ENCODE data around the gene NISCH. TPM values are rescaled to one million over a fixed set of nuclear protein-coding genes. Genes with fewer than 3 reads are reported as not detected.

Gene NISCH
- total RNA-seq, 3 donors from 2014 or later, result 67.7 to 119 (median 108) TPM

DNA sequence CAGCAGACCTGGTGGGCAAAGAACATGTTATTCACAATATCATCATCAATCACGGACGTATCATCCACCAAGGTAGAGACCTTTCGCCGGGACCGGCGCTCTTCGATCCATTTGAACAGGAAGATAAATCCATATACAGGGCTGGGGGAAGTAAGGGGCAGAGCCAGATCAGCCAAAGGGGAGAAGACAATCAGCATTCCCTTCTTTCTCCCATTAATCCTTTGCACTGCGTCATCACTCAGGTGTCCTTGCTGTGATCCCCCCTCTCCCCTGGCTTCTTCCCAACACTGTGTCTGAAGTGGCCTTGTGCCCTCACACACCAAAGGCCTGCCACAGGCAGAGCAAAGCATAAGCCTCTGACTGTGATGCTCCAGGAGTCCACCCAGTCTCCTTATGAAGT, 46.9 kb upstream of the NISCH start:
- DNase-seq (ENCODE audit: low spot score in 2 of 2), result no peak
- Histone ChIP-seq H3K27me3 (no peaks in the 10 kb centered on the region), H3K4me1 (peaks cover 0 to 22% of the 10 kb centered on the region in 2 donors), H3K27ac (peak overlapping the region in 1 of 2 donors; percentile 7), H3K9me3 (no peaks in the 10 kb centered on the region), H3K36me3 (no peaks in the 10 kb centered on the region), H3K4me3 (peak overlapping the region in 2 of 3 donors; percentile 84 to 99)
- intact Hi-C loops (cut with DNase I; ENCODE audit: low total_unique reads), result no loop called here
- no peak for TF ChIP-seq POLR2A (IDR thresholded peaks at IDR 0.05)
- no peak for TF ChIP-seq POLR2AphosphoS5 (IDR thresholded peaks at IDR 0.05)
- TF ChIP-seq, protein P1, sequence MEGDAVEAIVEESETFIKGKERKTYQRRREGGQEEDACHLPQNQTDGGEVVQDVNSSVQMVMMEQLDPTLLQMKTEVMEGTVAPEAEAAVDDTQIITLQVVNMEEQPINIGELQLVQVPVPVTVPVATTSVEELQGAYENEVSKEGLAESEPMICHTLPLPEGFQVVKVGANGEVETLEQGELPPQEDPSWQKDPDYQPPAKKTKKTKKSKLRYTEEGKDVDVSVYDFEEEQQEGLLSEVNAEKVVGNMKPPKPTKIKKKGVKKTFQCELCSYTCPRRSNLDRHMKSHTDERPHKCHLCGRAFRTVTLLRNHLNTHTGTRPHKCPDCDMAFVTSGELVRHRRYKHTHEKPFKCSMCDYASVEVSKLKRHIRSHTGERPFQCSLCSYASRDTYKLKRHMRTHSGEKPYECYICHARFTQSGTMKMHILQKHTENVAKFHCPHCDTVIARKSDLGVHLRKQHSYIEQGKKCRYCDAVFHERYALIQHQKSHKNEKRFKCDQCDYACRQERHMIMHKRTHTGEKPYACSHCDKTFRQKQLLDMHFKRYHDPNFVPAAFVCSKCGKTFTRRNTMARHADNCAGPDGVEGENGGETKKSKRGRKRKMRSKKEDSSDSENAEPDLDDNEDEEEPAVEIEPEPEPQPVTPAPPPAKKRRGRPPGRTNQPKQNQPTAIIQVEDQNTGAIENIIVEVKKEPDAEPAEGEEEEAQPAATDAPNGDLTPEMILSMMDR (IDR thresholded peaks at IDR 0.05), result no peak

DNA sequence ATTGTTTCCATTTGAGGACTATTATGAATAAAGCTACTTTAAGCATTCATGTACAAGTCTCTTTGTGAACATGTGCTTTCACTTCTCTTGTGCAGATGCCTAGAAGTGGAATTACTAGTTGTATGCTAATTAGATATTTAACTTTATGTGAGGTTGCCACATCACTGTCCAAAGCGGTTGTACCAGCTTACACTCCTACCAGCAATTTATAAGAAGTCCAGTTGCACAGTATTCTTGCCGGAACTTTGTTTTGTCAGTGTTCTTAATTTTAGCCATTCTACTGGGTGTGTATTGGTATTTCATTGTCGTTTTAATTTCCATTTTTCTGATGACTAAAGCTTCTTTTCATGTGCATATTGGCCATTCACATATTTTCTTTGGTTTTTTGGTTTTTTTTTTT, 39.6 kb upstream of the NISCH start:
- H3K36me3 ChIP-seq, result no peaks in the 10 kb centered on the region
- no peaks in the 10 kb centered on the region for H3K27me3 ChIP-seq
- TF ChIP-seq POLR2A (IDR thresholded peaks at IDR 0.05), result no peak
- TF ChIP-seq, protein P1 (IDR thresholded peaks at IDR 0.05), result no peak
- no peak for TF ChIP-seq POLR2AphosphoS5 (IDR thresholded peaks at IDR 0.05)
- no peaks in the 10 kb centered on the region for H3K9me3 ChIP-seq
- peaks cover 0 to 7% of the 10 kb centered on the region in 2 donors for H3K4me1 ChIP-seq
- intact Hi-C loops (cut with DNase I; ENCODE audit: low total_unique reads), result no loop called here
- no peak overlapping the region for H3K27ac ChIP-seq
- H3K4me3 ChIP-seq, result no peak overlapping the region
- DNase-seq (ENCODE audit: low spot score in 2 of 2), result no peak

DNA sequence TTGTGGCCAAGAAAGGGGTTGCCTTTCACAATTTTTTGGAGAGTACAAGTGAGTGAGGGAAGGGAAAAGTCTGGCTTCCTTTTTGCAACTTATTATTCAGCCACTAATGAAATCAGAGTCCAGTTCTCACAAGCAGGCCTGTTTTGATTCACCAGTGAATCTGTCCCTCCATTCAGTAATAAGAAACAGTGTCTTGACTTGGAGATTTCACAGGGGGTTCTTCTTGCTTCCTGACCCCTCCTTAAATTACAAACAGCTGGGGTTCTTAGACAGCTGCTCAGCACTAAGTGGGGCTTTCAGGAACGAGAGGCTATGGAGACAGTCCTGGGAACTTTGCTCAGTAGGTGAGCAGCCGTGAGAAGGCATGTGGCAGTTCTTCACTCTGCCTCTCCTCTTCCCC, 35.0 kb upstream of the NISCH start:
- Histone ChIP-seq H3K27ac (peak overlapping the region in 1 of 2 donors; percentile 53), H3K4me1 (no peaks in the 10 kb centered on the region), H3K4me3 (no peak overlapping the region), H3K36me3 (no peaks in the 10 kb centered on the region), H3K9me3 (no peaks in the 10 kb centered on the region), H3K27me3 (no peaks in the 10 kb centered on the region)
- no peak for DNase-seq (ENCODE audit: low spot score in 2 of 2)
- TF ChIP-seq POLR2A (IDR thresholded peaks at IDR 0.05) (no peak), POLR2AphosphoS5 (IDR thresholded peaks at IDR 0.05) (no peak)
- TF ChIP-seq, protein P1 (IDR thresholded peaks at IDR 0.05), result no peak
- intact Hi-C loops (cut with DNase I; ENCODE audit: low total_unique reads), result no loop called here

DNA sequence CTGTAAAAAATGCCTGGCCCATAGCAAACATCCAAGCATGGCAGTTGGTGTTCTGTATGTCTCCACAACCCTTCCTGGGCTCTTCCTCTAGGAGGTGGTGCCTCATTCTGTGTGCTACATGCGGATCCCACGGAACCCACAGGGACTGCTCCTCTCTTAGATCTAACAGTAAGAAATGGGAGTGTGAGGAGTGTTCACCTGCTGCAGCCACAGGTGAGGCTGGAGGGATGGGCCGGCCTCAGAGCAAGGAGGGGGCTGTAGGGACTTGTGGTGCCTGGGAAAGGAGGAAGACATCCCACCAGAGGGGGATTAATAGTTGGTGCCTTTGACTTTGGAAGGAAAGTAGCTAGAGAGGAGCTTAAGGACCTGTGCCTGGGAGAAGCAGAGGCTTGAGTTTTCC, 32.7 kb upstream of the NISCH start:
- H3K4me3 ChIP-seq, result no peak overlapping the region
- no peak overlapping the region for H3K27ac ChIP-seq
- TF ChIP-seq POLR2AphosphoS5 (IDR thresholded peaks at IDR 0.05), result no peak
- TF ChIP-seq, protein P1 (IDR thresholded peaks at IDR 0.05), result no peak
- no peak for TF ChIP-seq POLR2A (IDR thresholded peaks at IDR 0.05)
- H3K27me3 ChIP-seq, result no peaks in the 10 kb centered on the region
- intact Hi-C loops (cut with DNase I; ENCODE audit: low total_unique reads), result no loop called here
- H3K4me1 ChIP-seq, result no peaks in the 10 kb centered on the region
- DNase-seq (ENCODE audit: low spot score in 2 of 2), result no peak
- H3K9me3 ChIP-seq, result no peaks in the 10 kb centered on the region
- H3K36me3 ChIP-seq, result no peaks in the 10 kb centered on the region

DNA sequence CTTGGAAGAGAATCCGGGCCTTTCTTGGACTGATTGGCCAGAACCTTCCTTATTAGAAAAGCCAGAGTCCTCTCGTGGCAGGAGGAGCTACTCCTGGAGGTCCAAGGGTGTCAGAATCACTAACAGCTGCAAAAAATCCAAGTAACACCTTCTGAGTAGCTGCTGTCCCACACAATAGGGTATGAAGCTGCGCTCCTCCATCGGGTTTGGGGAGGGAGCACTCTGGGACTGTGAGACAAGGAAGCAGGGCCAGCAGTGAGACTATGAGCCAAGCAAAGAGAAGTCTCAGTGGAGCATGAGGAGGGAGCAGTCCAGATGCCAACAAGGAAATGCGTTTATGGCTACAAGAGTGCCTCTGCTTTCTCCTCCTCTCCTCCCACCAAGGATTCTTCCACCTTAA, 32.2 kb upstream of the NISCH start:
- intact Hi-C loops (cut with DNase I; ENCODE audit: low total_unique reads), result no loop called here
- no peaks in the 10 kb centered on the region for H3K27me3 ChIP-seq
- H3K27ac ChIP-seq, result peak overlapping the region in 1 of 2 donors; percentile 29
- no peaks in the 10 kb centered on the region for H3K9me3 ChIP-seq
- H3K36me3 ChIP-seq, result no peaks in the 10 kb centered on the region
- no peaks in the 10 kb centered on the region for H3K4me1 ChIP-seq
- peak in 1 of 2 donors; percentile 49 for DNase-seq (ENCODE audit: low spot score in 2 of 2)
- no peak for TF ChIP-seq POLR2AphosphoS5 (IDR thresholded peaks at IDR 0.05)
- TF ChIP-seq, protein P1 (IDR thresholded peaks at IDR 0.05), result no peak
- no peak for TF ChIP-seq POLR2A (IDR thresholded peaks at IDR 0.05)
- no peak overlapping the region for H3K4me3 ChIP-seq

Measured in breast epithelium (tissue), 4 donors.